HG02763 (cell line): ENCODE measurements around the gene ZNF33A.
"Not testable (repeated sequence)": the region's sequence is repeated elsewhere in the genome, so short reads cannot be mapped to it uniquely, and the experiment has no call there.

ENCODE experiments used
- ATAC-seq: cut with Tn5 transposase; IDR thresholded peaks from one replicate; pipeline ENCODE4 v1.9.1; 2021; ENCODE audit warnings: mild to moderate bottlenecking, moderate library complexity; ENCODE audit not compliant: unreplicated experiment

The ZNF33A gene

DNA sequence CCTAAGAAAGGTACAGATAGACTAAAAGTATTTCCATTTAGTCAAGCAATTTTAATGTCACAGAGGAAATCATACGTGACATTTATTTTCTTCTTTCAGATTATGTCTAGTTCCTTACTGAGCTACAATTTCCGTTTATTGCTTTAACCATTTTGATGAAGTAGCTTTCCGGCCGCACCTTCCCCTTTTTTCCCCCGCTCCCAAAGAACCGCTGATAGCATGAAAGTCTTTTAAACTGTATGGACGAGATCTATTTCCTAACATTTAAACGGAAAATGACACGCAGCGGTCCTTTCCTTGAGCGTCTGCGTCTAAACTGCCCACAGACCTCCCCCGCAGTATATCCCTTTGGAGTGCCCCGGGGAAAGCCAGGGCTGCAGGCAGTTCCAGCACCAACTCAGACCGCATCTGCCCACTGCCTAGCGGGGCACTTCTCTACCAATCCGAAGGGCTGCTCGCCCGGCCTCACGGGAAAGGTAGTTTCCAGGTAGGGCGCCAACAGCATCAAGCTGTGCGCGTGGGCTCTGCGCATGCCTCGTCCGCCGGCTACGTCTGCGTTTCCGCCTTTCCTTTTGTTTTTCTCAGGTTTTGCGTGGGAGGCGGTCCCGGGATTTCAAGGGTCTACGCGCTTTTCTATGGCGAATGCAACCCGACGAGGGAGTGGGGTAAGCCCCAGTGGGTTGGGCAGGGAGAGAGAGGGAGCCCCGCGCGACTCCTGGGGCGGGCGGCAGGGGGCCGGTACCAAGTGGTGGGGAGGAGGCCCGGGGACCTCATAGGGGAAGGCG, at the start of gene ZNF33A:
ZNF33A (plus strand) TSS at position 557 of the 785 bp plus-strand sequence. CDS start 1,667 bp downstream, outside the sequence.
- peak; percentile 88 for ATAC-seq

DNA sequence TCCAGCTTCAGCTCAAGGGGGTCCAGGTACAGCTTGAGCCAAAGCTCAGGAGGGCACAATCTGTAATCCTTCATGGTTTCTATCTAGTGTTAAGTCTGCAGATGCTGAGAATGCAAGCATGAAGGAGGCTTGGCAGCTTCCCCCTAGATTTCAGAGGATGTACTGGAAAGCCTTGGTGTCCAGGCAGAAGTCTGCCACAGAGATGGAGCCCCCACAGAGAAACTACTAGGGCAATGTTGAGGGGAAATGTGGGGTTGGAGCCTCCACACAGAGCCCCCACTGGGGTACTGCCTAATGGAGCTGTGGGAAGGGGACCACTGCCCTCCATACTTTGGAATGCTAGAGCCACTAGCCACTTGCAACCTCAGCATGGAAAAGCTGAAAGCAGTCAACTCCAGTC, 45.5 kb upstream of the ZNF33A start:
- ATAC-seq, result no peak

- ATAC-seq, result no peak
These were observed 38.1 kb upstream of the ZNF33A start for GRCh38 chr10:37972396-37972795.

GRCh38 chr10:37975401-37975991, 35.0 kb upstream of the ZNF33A start:
- ATAC-seq, result no peak

- peak; percentile 95 for ATAC-seq
These were observed 34.2 kb upstream of the ZNF33A start, which contains the start of gene ZNF25 for GRCh38 chr10:37976091-37976879. Gene ZNF25, minus strand, starts transcription at chr10:37976647. Its CDS starts 4,925 bp downstream, at chr10:37971722.

GRCh38 chr10:37976880-37977203, 33.6 kb upstream of the ZNF33A start:
- ATAC-seq, result no peak

GRCh38 chr10:37991655-37992054, 18.8 kb upstream of the ZNF33A start:
- ATAC-seq, result no peak

DNA sequence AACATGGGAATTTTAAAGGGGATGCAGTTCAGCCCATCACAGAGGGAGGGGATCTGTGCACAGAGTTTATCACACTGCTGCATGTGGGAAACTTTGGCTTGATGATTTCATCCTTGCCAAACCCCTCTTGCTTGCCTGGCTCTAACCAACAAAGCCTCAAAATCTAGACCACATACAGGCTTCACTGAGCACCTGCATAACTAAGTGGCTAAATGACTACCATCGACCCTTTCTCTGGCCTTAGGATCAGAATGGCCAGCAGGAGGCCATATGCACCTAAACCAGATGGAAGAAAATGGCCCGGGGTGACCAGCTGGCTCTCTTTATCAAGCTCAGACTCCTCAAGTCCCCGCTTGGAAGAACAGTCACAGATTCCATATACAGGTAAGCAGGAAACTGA, 18.4 kb upstream of the ZNF33A start:
- no peak for ATAC-seq

- ATAC-seq, result not testable (repeated sequence)
These were observed 11.6 kb upstream of the ZNF33A start for GRCh38 chr10:37998920-37999319.

- not testable (repeated sequence) for ATAC-seq
These were observed 10.0 kb upstream of the ZNF33A start for GRCh38 chr10:38000474-38000873.

GRCh38 chr10:38003026-38003425, 7.4 kb upstream of the ZNF33A start:
- ATAC-seq, result no peak

DNA sequence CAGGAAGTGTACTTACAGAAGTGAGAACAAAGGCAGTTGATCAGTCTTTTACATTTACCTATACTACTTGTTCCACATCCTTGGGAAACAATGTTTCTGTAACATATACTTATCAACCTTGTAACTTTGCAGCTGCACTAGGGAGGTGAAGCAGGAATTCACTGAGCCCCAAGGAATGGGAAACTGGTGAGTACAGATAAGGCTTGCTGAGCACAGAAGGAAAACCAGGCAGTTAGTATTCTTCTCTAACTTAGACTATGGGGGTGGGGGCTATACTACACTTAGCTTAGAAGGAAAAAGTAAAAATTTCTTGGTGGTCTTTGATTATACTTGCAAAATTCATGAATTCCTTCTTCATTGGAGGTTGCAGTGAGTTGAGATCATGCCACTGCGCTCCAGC, 6.9 kb upstream of the ZNF33A start:
- no peak for ATAC-seq

GRCh38 chr10:38007551-38007950, 2.9 kb upstream of the ZNF33A start:
- no peak for ATAC-seq

- ATAC-seq, result no peak
These were observed 2.5 kb upstream of the ZNF33A start for GRCh38 chr10:38007991-38008390.

DNA sequence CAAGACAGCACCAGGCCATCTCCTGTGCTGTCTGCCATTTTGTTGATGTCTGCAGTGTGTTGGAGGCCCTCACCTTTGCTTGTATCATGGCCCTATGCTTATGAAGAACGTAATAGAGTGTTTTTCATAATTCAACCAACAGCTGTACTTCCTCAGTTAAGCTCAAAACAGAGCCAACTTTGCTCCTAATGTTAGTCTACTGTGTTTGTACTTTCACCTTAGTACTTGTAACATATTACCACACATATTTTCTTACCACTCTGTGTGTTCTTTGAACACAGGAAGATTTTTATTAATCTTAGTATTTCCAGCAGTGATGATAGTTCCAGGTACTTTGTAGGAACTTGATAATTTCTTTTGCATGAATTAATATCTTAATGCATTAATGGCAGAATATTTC, 5.9 kb downstream of the ZNF33A start:
- no peak for ATAC-seq

DNA sequence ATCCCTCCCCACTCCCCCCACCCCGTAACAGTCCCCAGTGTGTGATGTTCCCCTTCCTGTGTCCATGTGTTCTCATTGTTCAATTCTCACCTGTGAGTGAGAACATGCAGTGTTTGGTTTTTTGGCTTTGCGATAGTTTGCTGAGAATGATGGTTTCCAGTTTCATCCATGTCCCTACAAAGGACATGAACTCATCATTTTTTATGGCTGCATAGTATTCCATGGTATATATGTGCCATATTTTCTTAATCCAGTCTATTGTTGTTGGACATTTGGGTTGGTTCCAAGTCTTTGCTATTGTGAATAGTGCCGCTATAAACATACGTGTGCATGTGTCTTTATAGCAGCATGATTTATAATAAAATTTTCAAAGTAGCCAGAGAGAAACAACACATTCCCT, 8.6 kb downstream of the ZNF33A start:
- not testable (repeated sequence) for ATAC-seq

GRCh38 chr10:38025283-38025682, 14.8 kb downstream of the ZNF33A start:
- peak; percentile 72 for ATAC-seq

DNA sequence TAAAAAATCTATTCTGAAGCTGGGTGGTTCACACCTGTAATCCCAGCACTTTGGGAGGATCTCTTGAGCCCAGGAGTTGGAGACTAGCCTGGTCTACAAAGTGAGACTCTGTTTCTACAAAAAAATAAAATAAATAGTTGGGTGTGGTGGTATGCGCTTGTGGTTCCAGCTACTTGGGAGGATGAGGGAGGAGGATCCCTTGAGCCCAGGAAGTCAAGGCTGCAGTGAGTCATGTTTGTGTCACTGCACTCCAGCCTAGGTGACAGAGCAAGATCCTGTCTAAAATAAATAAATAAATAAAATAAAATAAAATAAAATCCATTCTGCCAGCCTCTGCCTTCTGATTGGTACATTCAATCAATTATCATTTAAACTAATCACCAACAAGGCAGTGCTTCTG, 17.5 kb downstream of the ZNF33A start:
- ATAC-seq, result no peak

DNA sequence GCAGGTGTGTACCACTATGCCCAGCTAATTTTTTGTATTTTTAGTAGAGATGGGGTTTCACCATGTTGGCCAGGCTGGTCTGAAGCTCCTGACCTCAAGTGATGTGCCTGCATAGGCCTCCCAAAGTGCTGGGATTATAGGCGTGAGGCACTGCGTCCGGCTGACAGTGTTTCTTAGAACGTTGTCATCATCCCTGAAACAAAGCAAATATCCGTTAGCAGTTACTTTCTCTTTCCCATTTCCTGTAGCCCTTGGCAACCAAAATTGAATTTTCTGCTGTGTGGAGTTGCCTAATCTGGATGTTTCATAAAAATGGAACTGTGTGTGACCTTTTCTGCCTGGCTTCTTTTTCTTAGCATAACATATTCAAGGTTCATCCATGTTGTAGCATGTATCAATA, 22.4 kb downstream of the ZNF33A start:
- ATAC-seq, result no peak

DNA sequence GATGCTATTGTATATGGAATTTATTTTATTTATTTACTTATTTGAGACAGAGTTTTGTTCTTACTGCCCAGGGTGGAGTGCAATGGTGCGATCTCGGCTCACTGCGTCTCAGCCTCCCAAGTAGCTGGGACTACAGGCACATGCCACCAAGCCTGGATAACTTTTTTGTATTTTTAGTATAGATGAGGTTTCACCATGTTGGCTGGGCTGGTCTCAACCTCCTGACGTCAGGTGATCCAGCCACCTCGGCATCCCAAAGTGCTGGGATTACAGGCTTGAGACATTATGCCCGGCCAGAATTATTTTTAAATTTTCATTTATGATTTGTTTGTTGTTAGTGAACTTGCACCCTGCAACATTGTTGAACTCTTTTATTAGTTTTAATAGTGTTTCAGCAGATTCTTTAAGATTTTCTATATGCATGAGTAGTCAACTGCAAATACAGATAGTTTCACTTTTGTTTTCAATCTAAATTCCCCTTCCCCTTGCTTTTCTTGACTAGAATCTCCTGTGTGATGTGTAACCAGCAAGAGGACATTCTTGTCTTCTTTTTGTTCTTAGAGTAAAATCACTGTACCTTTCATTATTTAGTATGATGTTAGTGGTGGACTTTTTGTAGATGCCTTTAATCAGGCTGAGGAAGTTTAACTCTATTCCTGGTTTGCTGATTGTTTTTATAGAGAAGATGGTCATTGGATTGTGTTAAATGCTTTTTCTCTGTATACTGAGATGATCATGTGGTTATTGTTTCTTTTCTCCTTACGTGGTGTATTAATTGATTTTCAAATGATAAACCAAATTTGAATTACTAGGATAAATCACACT, 27.8 kb downstream of the ZNF33A start:
- ATAC-seq, result peak; percentile 90

DNA sequence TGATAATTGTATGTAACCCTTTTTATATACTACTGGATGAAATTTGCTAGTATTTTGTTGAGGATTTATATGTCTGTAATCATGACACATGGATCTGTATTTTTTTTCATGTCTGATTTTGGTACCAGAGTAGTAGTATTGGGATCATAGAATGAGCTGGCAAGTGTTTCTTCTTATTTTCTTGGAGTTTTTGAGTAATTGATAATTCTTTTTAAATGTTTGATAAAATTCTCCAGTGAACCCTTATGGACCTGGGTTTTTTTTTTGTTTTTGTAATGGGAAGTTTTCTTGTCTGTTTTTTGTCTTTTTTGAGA, 28.4 kb downstream of the ZNF33A start:
- ATAC-seq, result no peak
